ENCODE measurements around the gene USH1C. TPM values are rescaled to one million over a fixed set of nuclear protein-coding genes. Genes with fewer than 3 reads are reported as not detected.

USH1C gene
- total and polyA plus RNA-seq, 2 of the 13 experiments (the other 11 are each of a cell fraction or from before 2014, with no cell fraction given): not detected

- no TSS peak for BruUV-seq (replicated peaks)
- in situ Hi-C loops (cut with HindIII; ENCODE audit: extremely low pct_ligation_motif_present, low pct_unique_long_range_greater_than_20kb): no loop called here
- Histone ChIP-seq H3K27me3 (ENCODE audit: control insufficient read depth in 1 of 2, insufficient read depth in 2 of 2, low read length in 2 of 2) (0 out of 5 replicates have a peak, but pooled peaks cover 0 to 4% of the 10 kb centered on the region in 2 experiments), H3K4me3 (replicated peaks in 1 of 3; ENCODE audit: insufficient read depth in 1 of 3, low read depth in 2 of 3, low read length in 3 of 3) (no peak overlapping the region), H3K36me3 (replicated peaks in 1 of 2; ENCODE audit: control insufficient read depth in 1 of 2, insufficient read depth in 2 of 2, low read length in 2 of 2) (no peaks in the 10 kb centered on the region), H3K4me2 (ENCODE audit: low read depth, low read length) (no peak overlapping the region), H3K9ac (ENCODE audit: insufficient read depth, low read depth, low read length) (no peak overlapping the region), H3K27ac (ENCODE audit: extremely low read length, insufficient read depth, low read length) (no peak overlapping the region), H3K79me2 (ENCODE audit: insufficient read depth, low read length) (no peaks in the 10 kb centered on the region), H3K9me3 (ENCODE audit: low read length) (no peaks in the 10 kb centered on the region), H3K4me1 (ENCODE audit: insufficient read depth, low read length) (peaks cover 24% of the 10 kb centered on the region), H4K20me1 (ENCODE audit: insufficient read depth, low read length) (no peaks in the 10 kb centered on the region), H2AFZ (ENCODE audit: low read length) (no peak overlapping the region)
- intact Hi-C loops (cut with micrococcal nuclease; ENCODE audit: unreplicated experiment): no loop called here
- ChIA-PET CTCF (ENCODE audit: low intra/inter-chr PET ratio, low total read pairs) (no interaction called here), POLR2A (no interaction called here)
- DNase-seq (ENCODE audit: low spot score): no peak
- 79% methylated on average over 13 of the region's 17 CpGs for WGBS (ENCODE audit: low lambda C conversion rate)
- ATAC-seq: no peak
- FAIRE-seq: no peak
- TF ChIP-seq ZBTB21 (CRISPR knock-in tag; IDR thresholded peaks at IDR 0.05) (no peak), ZFP37 (CRISPR knock-in tag; IDR thresholded peaks at IDR 0.05; ENCODE audit: borderline replicate concordance) (no peak), NCOA1 (CRISPR knock-in tag; IDR thresholded peaks at IDR 0.05) (no peak), GABPA (IDR thresholded peaks at IDR 0.05; ENCODE audit: low read depth, low read length) (no peak), GABPA (CRISPR knock-in tag; IDR thresholded peaks at IDR 0.05; ENCODE audit: low read depth) (no peak), CTCF (CRISPR knock-in tag; IDR thresholded peaks at IDR 0.05) (no peak), GZF1 (CRISPR knock-in tag; IDR thresholded peaks at IDR 0.05) (no peak), TBL1XR1 (IDR thresholded peaks at IDR 0.05; ENCODE audit: borderline replicate concordance, low read length, partially characterized antibody) (no peak), ZMAT3 (CRISPR knock-in tag; conservative IDR thresholded peaks at IDR 0.05) (no peak), BRCA1 (CRISPR knock-in tag; IDR thresholded peaks at IDR 0.05) (no peak), MIXL1 (CRISPR knock-in tag; IDR thresholded peaks at IDR 0.05) (no peak), ESRRA (CRISPR knock-in tag; IDR thresholded peaks at IDR 0.05; ENCODE audit: low read depth) (no peak)
- TF ChIP-seq, protein P1, sequence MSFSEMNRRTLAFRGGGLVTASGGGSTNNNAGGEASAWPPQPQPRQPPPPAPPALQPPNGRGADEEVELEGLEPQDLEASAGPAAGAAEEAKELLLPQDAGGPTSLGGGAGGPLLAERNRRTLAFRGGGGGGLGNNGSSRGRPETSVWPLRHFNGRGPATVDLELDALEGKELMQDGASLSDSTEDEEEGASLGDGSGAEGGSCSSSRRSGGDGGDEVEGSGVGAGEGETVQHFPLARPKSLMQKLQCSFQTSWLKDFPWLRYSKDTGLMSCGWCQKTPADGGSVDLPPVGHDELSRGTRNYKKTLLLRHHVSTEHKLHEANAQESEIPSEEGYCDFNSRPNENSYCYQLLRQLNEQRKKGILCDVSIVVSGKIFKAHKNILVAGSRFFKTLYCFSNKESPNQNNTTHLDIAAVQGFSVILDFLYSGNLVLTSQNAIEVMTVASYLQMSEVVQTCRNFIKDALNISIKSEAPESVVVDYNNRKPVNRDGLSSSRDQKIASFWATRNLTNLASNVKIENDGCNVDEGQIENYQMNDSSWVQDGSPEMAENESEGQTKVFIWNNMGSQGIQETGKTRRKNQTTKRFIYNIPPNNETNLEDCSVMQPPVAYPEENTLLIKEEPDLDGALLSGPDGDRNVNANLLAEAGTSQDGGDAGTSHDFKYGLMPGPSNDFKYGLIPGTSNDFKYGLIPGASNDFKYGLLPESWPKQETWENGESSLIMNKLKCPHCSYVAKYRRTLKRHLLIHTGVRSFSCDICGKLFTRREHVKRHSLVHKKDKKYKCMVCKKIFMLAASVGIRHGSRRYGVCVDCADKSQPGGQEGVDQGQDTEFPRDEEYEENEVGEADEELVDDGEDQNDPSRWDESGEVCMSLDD (CRISPR knock-in tag; IDR thresholded peaks at IDR 0.05; ENCODE audit: borderline replicate concordance): no peak
These were observed 539 bp downstream of the USH1C start for GRCh38 chr11:17543574-17544180.
